ENCODE measurements around the gene KLF16. TPM values are rescaled to one million over a fixed set of nuclear protein-coding genes. Genes with fewer than 3 reads are reported as not detected.

KLF16 gene
- 10 to 100 TPM in 3 of 4 donors, 1 to 10 TPM in 1; 7.8 to 18.6 (median 14.0) TPM for polyA plus RNA-seq
- long read RNA-seq, donor 1: 0 reads
- long read RNA-seq, donor 2, transcript KLF16-201 (2 exons, 2,890 nt): major isoform, 6 of 6 reads
- long read RNA-seq, donor 2, partial matches to known transcripts: 0 of 6 reads
- long read RNA-seq, donor 2, other reads (novel, unspliced or antisense): 0 of 6 reads
- long read RNA-seq, donor 3, transcript KLF16-201 (2 exons, 2,890 nt): major isoform, 8 of 25 reads
- long read RNA-seq, donor 3, partial matches to known transcripts: 17 of 25 reads
- long read RNA-seq, donor 3, other reads (novel, unspliced or antisense): 0 of 25 reads
- long read RNA-seq, donor 4, partial matches to known transcripts: 0 of 1 reads
- long read RNA-seq, donor 4, other reads (novel, unspliced or antisense): 0 of 1 reads
- long read RNA-seq, donor 5, partial matches to known transcripts: 0 of 4 reads
- long read RNA-seq, donor 5, other reads (novel, unspliced or antisense): 0 of 4 reads
- long read RNA-seq, donor 6, partial matches to known transcripts: 13 of 14 reads
- long read RNA-seq, donor 6, other reads (novel, unspliced or antisense): 0 of 14 reads
- long read RNA-seq, donor 7, transcript KLF16-201 (2 exons, 2,890 nt): major isoform, 10 of 10 reads
- long read RNA-seq, donor 7, partial matches to known transcripts: 0 of 10 reads
- long read RNA-seq, donor 7, other reads (novel, unspliced or antisense): 0 of 10 reads
- long read RNA-seq, donor 8: 0 reads
- long read RNA-seq, donor 9, transcript KLF16-201 (2 exons, 2,890 nt): major isoform, 7 of 7 reads
- long read RNA-seq, donor 9, partial matches to known transcripts: 0 of 7 reads
- long read RNA-seq, donor 9, other reads (novel, unspliced or antisense): 0 of 7 reads
- long read RNA-seq, donor 10, transcript KLF16-201 (2 exons, 2,890 nt): major isoform, 8 of 8 reads
- long read RNA-seq, donor 10, partial matches to known transcripts: 0 of 8 reads
- long read RNA-seq, donor 10, other reads (novel, unspliced or antisense): 0 of 8 reads

DNA sequence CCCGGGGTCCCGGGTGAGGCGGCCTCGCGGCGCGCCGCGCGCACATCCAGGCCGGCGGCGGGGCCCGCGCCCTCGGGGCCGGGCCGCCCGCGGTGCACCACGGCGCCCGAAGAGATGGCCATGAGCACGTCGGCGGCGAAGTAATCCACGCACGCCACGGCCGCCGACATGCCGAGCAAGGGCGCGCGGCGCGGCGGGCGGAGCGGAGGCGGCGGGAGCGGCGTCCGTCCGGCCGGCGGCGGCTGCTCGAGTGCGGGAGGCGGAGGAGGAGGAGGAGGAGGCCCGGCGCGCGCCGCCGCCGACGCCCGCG is at the start of gene KLF16:
KLF16 (minus strand) TSS at position 252 of the 310 bp plus-strand sequence; CDS start at position 170, 82 bp downstream.
- Histone ChIP-seq H3K27ac (ENCODE audit: low read depth in 1 of 3, low read length in 2 of 3) (peak within 1 kb of the TSS; percentile 88 to 96 (median 94)), H3K9me3 (ENCODE audit: control insufficient read depth in 2 of 2, insufficient read depth in 1 of 2, low read depth in 1 of 2, low read length in 1 of 2) (no peaks in the 10 kb centered on the region), H3K4me1 (ENCODE audit: control insufficient read depth in 3 of 3, insufficient read depth in 2 of 3, low read depth in 1 of 3, low read length in 2 of 3) (peaks cover 9 to 45% (median 23%) of the 10 kb centered on the region in 3 donors), H3K27me3 (ENCODE audit: control insufficient read depth in 3 of 3, insufficient read depth in 3 of 3, low read length in 3 of 3) (no peaks in the 10 kb centered on the region), H3K36me3 (ENCODE audit: control insufficient read depth in 3 of 3, insufficient read depth in 2 of 3, low read depth in 1 of 3, low read length in 3 of 3) (peaks cover 0 to 4% (median 0%) of the 10 kb centered on the region in 3 donors), H3K4me3 (ENCODE audit: low read depth in 1 of 3, low read length in 3 of 3) (peak within 1 kb of the TSS; percentile 83 to 94 (median 92))
- DNase-seq (no peak), FAIRE-seq (no peak)
- WGBS, 3 donors: 0% methylated on average over 2 to 58 of the region's 63 CpGs

DNA sequence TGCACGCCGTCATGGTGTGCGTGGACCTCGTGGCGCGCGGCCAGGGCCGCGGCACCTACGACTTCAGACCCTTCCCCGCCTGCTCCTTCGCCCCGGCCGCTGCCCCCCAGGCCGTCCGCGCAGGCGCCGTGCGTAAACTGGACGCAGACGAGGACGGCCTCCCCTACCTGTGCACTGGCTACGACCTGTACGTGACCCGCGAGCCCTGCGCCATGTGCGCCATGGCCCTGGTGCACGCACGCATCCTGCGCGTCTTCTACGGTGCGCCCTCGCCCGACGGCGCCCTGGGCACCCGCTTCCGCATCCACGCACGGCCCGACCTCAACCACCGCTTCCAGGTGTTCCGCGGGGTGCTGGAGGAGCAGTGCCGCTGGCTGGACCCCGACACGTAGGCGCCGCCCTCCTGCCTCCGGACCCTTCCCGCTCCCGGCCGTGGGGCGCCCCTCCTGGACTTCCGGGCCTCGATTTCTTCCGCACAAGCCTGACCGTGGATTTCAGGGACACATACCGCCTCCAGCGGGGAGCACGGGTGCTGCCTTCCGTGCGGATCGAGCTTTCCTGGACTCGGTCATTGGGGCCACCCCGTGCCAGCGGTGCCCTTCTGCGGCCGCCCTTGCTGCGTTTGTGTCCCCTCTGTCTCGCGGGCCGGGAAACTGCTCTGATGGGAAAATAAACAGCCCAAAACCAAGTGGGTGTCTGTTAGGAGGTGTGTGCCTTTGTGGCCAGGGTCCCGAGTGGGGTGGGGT is 49.6 kb upstream of the KLF16 start:
- FAIRE-seq: no peak
- Histone ChIP-seq H3K36me3 (ENCODE audit: control insufficient read depth in 3 of 3, insufficient read depth in 2 of 3, low read depth in 1 of 3, low read length in 3 of 3) (peaks cover 3 to 75% (median 9%) of the 10 kb centered on the region in 3 donors), H3K4me3 (ENCODE audit: low read depth in 1 of 3, low read length in 3 of 3) (no peak overlapping the region), H3K27me3 (ENCODE audit: control insufficient read depth in 3 of 3, insufficient read depth in 3 of 3, low read length in 3 of 3) (no peaks in the 10 kb centered on the region), H3K4me1 (ENCODE audit: control insufficient read depth in 3 of 3, insufficient read depth in 2 of 3, low read depth in 1 of 3, low read length in 2 of 3) (peaks cover 3% of the 10 kb centered on the region in 3 donors), H3K9me3 (ENCODE audit: control insufficient read depth in 2 of 2, insufficient read depth in 1 of 2, low read depth in 1 of 2, low read length in 1 of 2) (peaks cover 0 to 4% of the 10 kb centered on the region in 2 donors), H3K27ac (ENCODE audit: low read depth in 1 of 3, low read length in 2 of 3) (no peak overlapping the region)
- no peak for DNase-seq
- 97 to 98% (median 98%) methylated on average over 75 to 77 of the region's 77 CpGs for WGBS, 3 donors

DNA sequence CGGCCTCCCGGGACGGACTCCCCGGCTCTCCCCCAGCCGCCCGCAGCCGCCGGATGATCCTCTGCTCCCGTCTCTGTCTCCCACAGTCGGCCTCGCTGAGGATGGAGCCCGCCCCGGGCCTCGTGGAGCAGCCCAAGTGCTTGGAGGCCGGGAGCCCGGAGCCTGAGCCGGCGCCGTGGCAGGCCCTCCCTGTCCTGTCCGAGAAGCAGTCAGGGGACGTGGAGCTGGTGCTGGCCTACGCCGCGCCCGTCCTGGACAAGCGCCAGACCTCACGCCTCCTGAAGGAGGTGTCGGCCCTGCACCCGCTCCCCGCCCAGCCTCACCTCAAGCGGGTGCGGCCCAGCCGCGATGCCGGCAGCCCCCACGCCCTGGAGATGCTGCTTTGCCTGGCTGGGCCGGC is 48.6 kb upstream of the KLF16 start:
- no peaks in the 10 kb centered on the region for H3K27me3 ChIP-seq (ENCODE audit: control insufficient read depth in 3 of 3, insufficient read depth in 3 of 3, low read length in 3 of 3)
- no peak overlapping the region for H3K4me3 ChIP-seq (ENCODE audit: low read depth in 1 of 3, low read length in 3 of 3)
- no peak overlapping the region for H3K27ac ChIP-seq (ENCODE audit: low read depth in 1 of 3, low read length in 2 of 3)
- 54 to 82% (median 65%) methylated on average over 31 to 37 of the region's 37 CpGs for WGBS, 3 donors
- DNase-seq: peak in 1 of 2 donors; percentile 66
- H3K4me1 ChIP-seq (ENCODE audit: control insufficient read depth in 3 of 3, insufficient read depth in 2 of 3, low read depth in 1 of 3, low read length in 2 of 3): peaks cover 3 to 13% (median 3%) of the 10 kb centered on the region in 3 donors
- peaks cover 0 to 4% of the 10 kb centered on the region in 2 donors for H3K9me3 ChIP-seq (ENCODE audit: control insufficient read depth in 2 of 2, insufficient read depth in 1 of 2, low read depth in 1 of 2, low read length in 1 of 2)
- FAIRE-seq: no peak
- peaks cover 0 to 74% (median 9%) of the 10 kb centered on the region in 3 donors for H3K36me3 ChIP-seq (ENCODE audit: control insufficient read depth in 3 of 3, insufficient read depth in 2 of 3, low read depth in 1 of 3, low read length in 3 of 3)

DNA sequence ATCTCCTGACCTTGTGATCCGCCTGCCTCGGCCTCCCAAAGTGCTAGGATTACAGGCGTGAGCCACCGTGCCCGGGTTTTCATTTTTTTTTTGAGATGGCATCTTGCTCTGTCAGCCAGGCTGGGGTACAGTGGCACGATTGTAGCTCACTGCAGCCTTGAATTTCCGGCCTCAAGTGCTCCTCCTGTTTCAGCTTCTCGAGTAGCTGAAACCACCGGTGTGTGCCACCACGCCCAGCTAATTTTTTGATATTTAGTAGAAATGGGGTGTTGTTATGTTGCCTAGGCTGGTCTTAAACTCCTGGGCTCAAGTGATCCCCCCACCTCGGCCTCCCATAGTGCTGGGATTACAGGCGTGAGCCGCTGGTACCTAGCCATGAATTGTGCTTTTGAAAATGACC is 47.7 kb upstream of the KLF16 start:
- peaks cover 3 to 14% (median 3%) of the 10 kb centered on the region in 3 donors for H3K4me1 ChIP-seq (ENCODE audit: control insufficient read depth in 3 of 3, insufficient read depth in 2 of 3, low read depth in 1 of 3, low read length in 2 of 3)
- H3K9me3 ChIP-seq (ENCODE audit: control insufficient read depth in 2 of 2, insufficient read depth in 1 of 2, low read depth in 1 of 2, low read length in 1 of 2): peaks cover 0 to 4% of the 10 kb centered on the region in 2 donors
- peaks cover 0 to 69% (median 9%) of the 10 kb centered on the region in 3 donors for H3K36me3 ChIP-seq (ENCODE audit: control insufficient read depth in 3 of 3, insufficient read depth in 2 of 3, low read depth in 1 of 3, low read length in 3 of 3)
- H3K27me3 ChIP-seq (ENCODE audit: control insufficient read depth in 3 of 3, insufficient read depth in 3 of 3, low read length in 3 of 3): no peaks in the 10 kb centered on the region
- 84 to 92% (median 90%) methylated on average over 13 of the region's 13 CpGs for WGBS, 3 donors
- FAIRE-seq (no peak), DNase-seq (no peak)
- H3K4me3 ChIP-seq (ENCODE audit: low read depth in 1 of 3, low read length in 3 of 3): no peak overlapping the region
- H3K27ac ChIP-seq (ENCODE audit: low read depth in 1 of 3, low read length in 2 of 3): peak overlapping the region in 1 of 3 donors; percentile 39

DNA sequence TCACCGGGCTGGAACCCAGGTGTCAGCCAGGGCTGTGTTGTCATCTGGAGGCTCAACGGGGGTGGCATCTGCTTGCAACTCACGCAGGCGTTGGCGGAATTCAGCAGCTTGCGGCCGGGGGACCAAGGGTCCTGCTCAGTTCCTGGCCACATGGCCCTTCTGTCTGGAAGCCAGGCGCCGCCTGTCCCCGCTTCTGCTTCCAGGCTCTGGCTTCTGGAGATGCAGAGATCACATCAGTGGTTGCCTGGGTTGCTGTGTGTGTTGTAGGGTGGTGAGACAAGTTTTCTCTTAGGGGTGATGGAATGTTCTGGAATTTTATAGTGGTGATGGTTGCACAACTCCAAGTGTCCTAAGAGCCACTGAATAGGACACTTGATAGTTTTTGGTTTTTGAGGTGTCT is 46.8 kb upstream of the KLF16 start:
- WGBS, 3 donors: 91 to 98% (median 96%) methylated on average over 10 of the region's 10 CpGs
- Histone ChIP-seq H3K27me3 (ENCODE audit: control insufficient read depth in 3 of 3, insufficient read depth in 3 of 3, low read length in 3 of 3) (no peaks in the 10 kb centered on the region), H3K4me1 (ENCODE audit: control insufficient read depth in 3 of 3, insufficient read depth in 2 of 3, low read depth in 1 of 3, low read length in 2 of 3) (peaks cover 3 to 19% (median 3%) of the 10 kb centered on the region in 3 donors), H3K4me3 (ENCODE audit: low read depth in 1 of 3, low read length in 3 of 3) (peak overlapping the region in 1 of 3 donors; percentile 61), H3K36me3 (ENCODE audit: control insufficient read depth in 3 of 3, insufficient read depth in 2 of 3, low read depth in 1 of 3, low read length in 3 of 3) (peaks cover 0 to 69% (median 9%) of the 10 kb centered on the region in 3 donors), H3K27ac (ENCODE audit: low read depth in 1 of 3, low read length in 2 of 3) (no peak overlapping the region), H3K9me3 (ENCODE audit: control insufficient read depth in 2 of 2, insufficient read depth in 1 of 2, low read depth in 1 of 2, low read length in 1 of 2) (peaks cover 0 to 4% of the 10 kb centered on the region in 2 donors)
- no peak for DNase-seq
- FAIRE-seq: no peak

GRCh38 chr19:1909761-1910080 is 46.3 kb upstream of the KLF16 start:
- Histone ChIP-seq H3K36me3 (ENCODE audit: control insufficient read depth in 3 of 3, insufficient read depth in 2 of 3, low read depth in 1 of 3, low read length in 3 of 3) (peaks cover 0 to 65% (median 9%) of the 10 kb centered on the region in 3 donors), H3K4me3 (ENCODE audit: low read depth in 1 of 3, low read length in 3 of 3) (peak overlapping the region in 1 of 3 donors; percentile 61), H3K9me3 (ENCODE audit: control insufficient read depth in 2 of 2, insufficient read depth in 1 of 2, low read depth in 1 of 2, low read length in 1 of 2) (peaks cover 0 to 4% of the 10 kb centered on the region in 2 donors), H3K27me3 (ENCODE audit: control insufficient read depth in 3 of 3, insufficient read depth in 3 of 3, low read length in 3 of 3) (no peaks in the 10 kb centered on the region), H3K27ac (ENCODE audit: low read depth in 1 of 3, low read length in 2 of 3) (no peak overlapping the region), H3K4me1 (ENCODE audit: control insufficient read depth in 3 of 3, insufficient read depth in 2 of 3, low read depth in 1 of 3, low read length in 2 of 3) (peaks cover 3 to 22% (median 3%) of the 10 kb centered on the region in 3 donors)
- WGBS, 3 donors: 61 to 74% (median 73%) methylated on average over 9 to 10 of the region's 10 CpGs
- DNase-seq (no peak), FAIRE-seq (no peak)

GRCh38 chr19:1908364-1908678 is 44.9 kb upstream of the KLF16 start:
- WGBS, 3 donors: 20 to 82% (median 38%) methylated on average over 13 of the region's 13 CpGs
- H3K9me3 ChIP-seq (ENCODE audit: control insufficient read depth in 2 of 2, insufficient read depth in 1 of 2, low read depth in 1 of 2, low read length in 1 of 2): peaks cover 0 to 4% of the 10 kb centered on the region in 2 donors
- peak overlapping the region; percentile 63 to 98 (median 92) for H3K27ac ChIP-seq (ENCODE audit: low read depth in 1 of 3, low read length in 2 of 3)
- DNase-seq: peak in 1 of 2 donors; percentile 28
- peaks cover 0 to 51% (median 4%) of the 10 kb centered on the region in 3 donors for H3K36me3 ChIP-seq (ENCODE audit: control insufficient read depth in 3 of 3, insufficient read depth in 2 of 3, low read depth in 1 of 3, low read length in 3 of 3)
- H3K4me3 ChIP-seq (ENCODE audit: low read depth in 1 of 3, low read length in 3 of 3): peak overlapping the region in 2 of 3 donors; percentile 9 to 61
- no peak for FAIRE-seq
- peaks cover 3 to 26% (median 3%) of the 10 kb centered on the region in 3 donors for H3K4me1 ChIP-seq (ENCODE audit: control insufficient read depth in 3 of 3, insufficient read depth in 2 of 3, low read depth in 1 of 3, low read length in 2 of 3)
- H3K27me3 ChIP-seq (ENCODE audit: control insufficient read depth in 3 of 3, insufficient read depth in 3 of 3, low read length in 3 of 3): no peaks in the 10 kb centered on the region

Data from small intestine (tissue), 16 donors.